ENCODE measurements around the gene SMAD3.

- no peak for TF ChIP-seq CTCF (IDR thresholded peaks at IDR 0.05)
- no peak for TF ChIP-seq POLR2A (IDR thresholded peaks at IDR 0.05)
Measured at GRCh38 chr15:67177752-67178151, 112.3 kb downstream of the SMAD3 start.
